GM18505 (cell line): ENCODE measurements around the gene MRPL36.

Source experiments
- ATAC-seq: cut with Tn5 transposase; IDR thresholded peaks from one replicate; pipeline ENCODE4 v1.9.1; 2021; ENCODE audit not compliant: unreplicated experiment
- POLR2A ChIP-seq: IDR thresholded peaks from 4 replicates; pipeline ENCODE4 v1.6.1; 2011; ENCODE audit warnings: borderline replicate concordance; ENCODE audit not compliant: insufficient read depth, insufficient read length; ENCODE audit errors: extremely low read depth

MRPL36 gene

DNA sequence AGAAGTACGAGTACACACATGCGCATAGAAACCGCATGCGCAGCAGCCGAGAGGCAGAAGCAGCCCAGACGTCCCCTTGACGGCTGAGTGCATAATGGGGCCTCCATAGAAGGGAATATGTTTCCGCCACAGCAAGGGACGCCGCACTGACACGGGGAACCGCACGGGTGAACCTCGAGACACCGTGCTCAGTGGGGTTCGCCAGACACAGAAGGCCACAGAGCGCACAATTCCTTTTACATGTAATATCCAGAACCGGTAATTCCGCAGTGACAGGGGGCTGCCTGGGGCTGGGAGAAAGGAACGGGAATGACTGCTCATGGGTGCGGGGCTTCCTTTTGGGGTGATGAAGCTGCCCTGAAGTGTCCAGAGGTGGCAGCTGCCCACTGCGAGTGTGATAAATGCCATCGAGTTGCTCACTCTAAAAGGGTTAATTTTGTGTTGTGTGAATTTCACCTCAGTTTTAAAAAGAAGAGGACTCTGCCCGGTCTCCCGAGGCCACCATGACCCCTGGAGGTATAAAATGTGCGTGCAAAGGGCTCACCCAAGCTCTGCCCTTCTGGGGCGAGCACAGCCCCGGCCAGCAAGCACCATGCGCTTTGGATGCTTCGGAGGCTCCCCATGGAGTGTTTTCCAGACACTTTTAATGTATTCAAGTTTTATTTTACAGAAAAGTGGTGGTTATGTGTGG, 29.7 kb downstream of the MRPL36 start:
- no peak for ATAC-seq
- no peak for TF ChIP-seq POLR2A

DNA sequence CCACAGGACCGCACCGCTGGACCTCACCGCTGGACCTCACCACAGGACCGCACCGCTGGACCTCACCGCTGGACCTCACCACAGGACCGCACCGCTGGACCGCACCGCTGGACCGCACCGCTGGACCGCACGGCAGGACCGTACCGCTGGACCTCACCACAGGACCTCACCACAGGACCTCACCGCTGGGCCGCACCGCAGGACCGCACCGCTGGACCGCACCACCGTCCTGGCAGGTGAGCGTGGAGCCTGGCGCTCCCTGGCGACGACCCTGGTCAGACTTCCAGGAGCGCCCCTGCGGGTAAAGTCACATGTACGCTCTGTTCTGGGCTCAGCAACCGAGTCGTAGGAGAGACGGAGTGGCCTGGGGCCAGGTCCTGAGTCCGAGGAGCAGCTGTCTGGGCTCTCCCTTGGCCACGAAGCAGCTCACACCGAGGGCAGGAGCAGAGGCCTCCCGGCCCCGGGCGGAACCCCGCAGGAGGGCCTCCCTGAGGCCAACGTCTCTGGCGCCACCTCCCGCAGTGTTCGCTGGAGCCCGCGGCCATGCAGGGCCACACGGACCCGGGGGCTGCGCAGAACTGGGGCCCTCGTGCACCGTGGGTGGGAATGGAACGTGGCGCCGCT, 30.5 kb downstream of the MRPL36 start:
- TF ChIP-seq POLR2A = no peak
- ATAC-seq = no peak

DNA sequence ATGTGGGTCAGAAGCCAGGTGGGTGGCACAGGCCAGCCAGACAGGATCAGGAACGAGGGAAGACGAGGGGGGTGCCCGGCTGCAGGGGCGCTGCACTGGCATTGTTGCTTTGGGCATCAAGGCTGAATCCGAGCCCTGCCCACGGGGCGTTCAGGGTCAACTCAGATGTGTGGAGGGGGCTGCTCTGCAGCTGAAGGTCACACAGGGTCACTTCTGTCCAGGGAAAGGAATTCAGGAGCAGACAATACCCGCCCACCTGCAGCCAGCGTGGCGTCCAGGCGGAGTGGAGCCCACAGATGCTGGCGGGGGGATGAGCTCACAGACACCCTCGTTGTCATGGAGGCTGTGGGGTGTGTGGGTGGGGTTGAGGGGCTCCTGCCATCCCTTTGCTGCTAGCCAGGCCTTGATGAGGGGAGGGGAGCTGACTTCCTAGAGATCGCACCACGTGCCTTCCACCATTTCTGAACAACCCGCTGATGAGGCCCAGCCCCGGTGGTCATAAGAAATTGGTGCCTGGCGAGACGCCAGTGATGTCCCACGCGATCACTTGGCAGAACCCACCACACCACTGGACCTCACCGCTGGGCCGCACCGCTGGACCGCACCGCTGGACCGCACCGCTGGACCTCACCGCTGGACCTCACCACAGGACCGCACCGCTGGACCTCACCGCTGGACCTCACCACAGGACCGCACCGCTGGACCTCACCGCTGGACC, 31.2 kb downstream of the MRPL36 start:
- no peak for TF ChIP-seq POLR2A
- no peak for ATAC-seq

DNA sequence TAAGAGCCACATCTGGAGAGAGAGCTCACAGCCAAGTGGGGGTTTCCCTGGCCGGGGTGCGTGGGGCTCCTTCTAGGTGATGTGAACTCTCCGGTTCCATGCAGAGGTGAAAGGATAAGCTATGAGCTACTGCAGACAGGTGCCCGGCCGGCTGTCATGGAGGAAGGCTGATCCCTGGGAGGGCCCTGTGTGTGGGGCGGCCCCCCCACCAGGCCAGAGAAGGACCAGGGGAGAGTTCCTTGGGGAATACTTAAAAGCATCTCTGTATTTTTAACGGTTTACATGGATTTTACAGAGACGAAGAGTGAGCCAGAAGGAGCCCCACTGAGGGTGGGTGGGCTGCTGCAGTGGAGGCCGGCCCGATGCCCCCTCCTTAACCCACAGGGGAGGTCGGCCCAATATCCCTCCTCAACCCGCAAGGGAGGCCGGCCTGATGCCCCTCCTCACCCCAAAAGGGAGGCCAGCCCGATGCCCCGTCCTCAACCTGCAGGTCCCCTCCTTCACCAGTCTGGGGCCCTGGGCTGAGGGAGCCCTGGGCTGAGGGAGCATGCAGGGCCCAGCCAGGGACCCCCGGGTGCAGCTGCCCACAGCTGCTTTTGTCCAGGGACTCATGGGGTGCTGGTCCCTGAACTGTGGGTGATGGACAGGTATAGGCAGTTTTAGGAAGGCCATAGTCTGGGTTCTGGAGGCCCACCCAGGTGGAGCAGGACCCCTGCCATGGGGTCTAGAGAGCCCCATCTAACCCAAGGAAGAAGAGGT, 31.9 kb downstream of the MRPL36 start:
- no peak for TF ChIP-seq POLR2A
- ATAC-seq = no peak

DNA sequence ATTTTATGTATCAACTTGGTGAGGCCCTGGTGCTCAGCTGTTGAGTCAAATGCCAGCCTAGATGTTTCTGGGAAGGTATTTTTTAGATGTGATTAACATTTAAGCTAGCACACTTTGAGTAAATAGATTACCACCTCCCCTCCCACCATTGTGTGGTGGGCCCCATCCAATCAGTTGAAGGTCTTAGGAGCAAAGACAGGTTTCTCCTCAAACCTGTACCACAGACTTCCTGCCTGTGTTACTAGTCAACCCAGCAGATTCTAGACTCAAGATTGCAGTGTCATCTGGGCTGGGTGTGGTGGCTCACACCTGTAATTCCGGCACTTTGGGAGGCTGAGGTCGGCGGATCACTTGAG, 33.8 kb downstream of the MRPL36 start:
- ATAC-seq = no peak
- TF ChIP-seq POLR2A = no peak

DNA sequence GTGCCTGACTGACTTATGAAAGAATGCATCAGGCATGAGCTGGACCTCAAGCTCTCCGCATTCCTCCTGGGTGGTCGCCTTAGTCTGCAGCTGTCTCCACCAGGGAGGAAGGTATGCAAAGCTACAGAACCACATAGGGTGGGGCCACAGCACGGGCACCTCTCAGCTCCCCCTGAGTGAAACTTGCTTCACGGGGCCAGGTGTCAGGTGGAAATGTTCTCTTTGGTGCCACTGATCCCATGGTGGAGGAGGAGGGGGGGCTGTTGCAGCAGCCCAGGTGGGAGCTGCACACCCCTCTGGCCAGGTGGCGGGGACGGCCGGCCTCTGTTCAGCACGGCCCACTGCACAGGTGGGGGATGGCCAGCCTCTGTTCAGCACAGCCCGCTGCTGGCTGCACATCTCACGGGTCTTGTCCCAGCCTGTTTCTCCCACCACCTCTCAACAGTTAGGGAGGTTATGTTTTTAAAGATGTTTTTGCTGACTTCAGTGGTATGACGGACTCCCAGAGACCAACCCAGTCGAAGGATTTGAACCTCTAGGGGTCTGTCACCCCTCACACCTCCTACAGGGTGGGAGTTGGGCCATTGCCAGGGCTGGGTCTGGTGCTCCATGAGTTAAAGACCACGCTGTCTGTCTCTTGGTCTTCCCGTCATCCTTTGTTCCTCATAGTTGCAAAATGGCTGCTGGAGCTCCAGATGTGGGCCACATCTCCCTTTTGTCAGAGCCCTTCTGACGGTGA, 34.3 kb downstream of the MRPL36 start:
- ATAC-seq = no peak
- TF ChIP-seq POLR2A = no peak

DNA sequence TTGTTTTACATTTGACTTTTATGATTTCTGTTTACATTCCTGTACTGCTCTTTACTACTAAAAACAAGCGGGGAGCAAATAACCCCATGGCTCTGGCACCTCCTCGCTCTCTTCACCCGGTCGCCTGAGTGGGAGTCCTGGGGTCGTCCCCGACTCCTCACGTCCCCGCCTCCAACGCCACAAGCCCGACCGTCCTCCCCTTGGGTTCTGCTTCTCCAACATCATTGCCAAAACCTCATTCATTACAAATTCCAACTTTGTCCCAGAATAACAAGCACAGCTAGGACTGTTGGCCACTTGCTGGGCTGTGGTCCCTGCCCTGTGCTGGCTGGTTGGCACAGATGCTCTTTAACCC, 35.1 kb downstream of the MRPL36 start:
- no peak for TF ChIP-seq POLR2A
- no peak for ATAC-seq

DNA sequence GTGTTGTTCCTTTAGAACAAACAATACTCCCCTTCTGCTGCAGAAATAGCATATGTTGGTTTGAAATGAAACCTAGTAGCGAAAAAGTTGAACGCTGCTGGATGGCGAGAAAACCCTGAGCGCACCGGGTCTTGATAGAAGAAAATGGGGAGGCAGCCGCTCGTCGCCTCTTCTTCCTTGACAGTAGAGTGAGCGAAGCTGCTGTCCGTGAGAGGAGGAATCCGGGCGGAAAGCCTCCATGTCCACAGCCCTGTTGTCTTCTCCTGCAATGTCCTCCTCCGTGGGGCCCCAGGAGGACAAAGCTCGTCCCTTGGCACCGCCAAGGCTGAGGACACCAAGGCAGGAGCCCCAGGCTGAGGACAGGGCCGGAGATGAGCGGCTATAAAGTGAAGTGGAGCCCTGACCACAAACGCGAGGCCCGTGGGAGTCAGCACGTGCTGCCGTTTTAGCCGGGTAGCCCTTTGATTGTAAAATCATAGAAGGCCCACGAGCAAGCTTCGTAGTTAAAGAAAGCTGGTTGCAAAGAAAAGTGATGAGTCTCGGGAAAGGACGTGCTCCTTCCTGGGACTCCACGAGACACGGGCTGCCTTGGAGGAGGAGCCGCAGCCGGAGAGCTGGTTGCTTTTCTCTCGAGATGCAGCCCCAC, 35.6 kb downstream of the MRPL36 start:
- no peak for ATAC-seq
- no peak for TF ChIP-seq POLR2A

DNA sequence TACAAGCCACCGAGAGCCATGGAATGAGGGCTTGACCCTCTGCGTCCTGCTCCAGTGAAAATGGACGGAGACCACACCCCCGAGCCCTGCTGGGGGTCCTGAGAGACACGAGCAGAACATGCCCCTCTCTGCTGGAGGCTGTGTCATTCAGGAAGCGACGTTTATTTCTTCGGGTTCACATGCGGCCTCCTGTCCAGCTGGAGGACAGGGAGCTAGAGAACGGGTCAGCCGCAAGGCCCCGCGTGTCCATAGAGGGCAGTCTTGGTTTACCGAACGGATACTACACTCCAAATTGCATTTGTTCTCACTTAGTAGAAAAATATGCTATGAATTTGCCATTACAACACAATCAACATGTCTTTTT, 36.1 kb downstream of the MRPL36 start:
- no peak for TF ChIP-seq POLR2A
- no peak for ATAC-seq

DNA sequence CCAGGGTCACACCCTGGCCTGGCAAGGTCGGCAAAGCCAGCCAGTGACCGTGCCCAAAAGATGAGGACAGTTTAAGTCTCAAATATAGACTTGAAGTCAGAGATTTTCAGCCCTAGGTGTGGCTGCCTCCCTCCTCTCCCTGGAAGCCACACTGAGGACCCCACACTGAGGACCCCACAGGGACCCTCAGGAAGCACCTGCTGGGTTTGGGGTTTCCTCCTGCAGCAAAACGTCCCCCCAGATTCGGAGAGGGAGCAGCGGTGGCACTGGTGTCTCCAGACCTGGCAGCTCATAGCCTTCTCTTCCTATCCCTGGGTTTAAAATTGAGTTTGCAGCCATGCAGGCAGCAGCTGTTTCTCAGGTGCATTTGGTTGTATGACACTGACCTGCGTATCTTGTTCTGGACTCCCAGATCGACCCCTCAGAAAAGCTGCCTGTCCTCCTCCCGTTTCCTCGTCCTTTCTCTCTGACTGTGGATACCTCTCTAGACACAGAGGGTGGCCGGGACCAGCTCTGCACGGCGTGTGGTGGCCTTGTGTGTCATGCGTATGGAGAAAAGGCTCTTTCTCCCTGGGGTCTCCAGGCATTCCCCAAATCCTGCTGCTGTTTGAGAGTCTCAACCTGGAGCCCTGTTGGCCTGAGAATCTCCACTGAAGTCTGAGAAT, 36.6 kb downstream of the MRPL36 start:
- no peak for ATAC-seq
- TF ChIP-seq POLR2A = no peak

DNA sequence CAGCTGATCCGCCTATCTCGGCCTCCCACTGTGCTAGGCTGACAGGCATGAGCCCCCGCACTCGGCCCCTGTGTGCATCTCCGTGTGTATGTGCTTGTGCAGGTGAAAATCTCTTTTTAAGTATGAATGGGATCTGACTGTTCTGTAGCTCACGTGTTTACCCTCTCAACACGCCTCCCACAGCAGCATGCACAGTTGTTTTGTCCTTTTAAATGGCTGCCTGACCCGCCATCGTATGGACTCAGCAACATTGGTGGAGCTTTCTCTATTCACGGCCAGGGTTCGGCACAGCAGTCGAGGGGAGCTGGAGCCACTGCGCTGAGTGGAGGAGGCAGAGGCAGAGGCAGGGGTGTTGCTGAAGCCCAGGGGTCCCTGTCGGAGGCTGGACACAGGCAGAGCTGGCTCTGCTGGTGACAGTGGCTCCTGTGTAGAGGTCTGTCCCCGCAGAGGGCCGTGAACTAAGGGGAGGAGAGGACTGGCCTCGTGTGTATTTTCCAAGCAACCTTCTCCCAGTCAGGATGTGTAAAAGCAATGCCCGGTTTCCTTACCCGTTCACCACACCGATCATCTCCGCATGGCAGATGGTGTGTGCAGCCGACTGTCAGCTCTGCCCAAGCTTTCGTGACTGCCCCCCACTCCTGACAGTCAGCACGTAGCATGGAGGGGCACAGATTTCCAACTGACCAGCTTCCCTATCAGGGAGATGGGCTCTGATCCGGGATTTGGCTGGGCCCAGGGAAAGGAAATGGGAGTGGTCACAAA, 37.3 kb downstream of the MRPL36 start:
- ATAC-seq = no peak
- TF ChIP-seq POLR2A = no peak

DNA sequence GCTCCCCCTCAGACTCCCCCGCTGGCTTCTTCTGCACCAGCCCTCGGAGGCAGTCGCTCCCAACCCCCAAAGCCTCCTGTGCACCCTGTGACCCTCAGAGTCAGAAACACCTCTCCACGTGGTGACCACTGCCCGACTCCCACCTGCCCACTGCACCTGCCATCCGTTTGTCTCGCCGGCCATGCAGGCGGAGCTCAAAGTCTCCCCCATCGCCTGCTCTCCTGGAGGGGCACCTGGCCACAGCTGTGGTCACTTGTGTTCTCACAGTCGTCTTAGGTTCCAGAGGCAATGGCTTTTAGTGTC, 38.2 kb downstream of the MRPL36 start:
- ATAC-seq = no peak
- no peak for TF ChIP-seq POLR2A
